H9 (cell line): ENCODE results near the gene AMD1. TPM values are rescaled to one million over a fixed set of nuclear protein-coding genes. Genes with fewer than 3 reads are reported as not detected.

Experiments used
- DNase-seq: peaks from one replicate; pipeline ENCODE4 v3.0.0-alpha.2; 2017
- H2AFZ ChIP-seq: one replicate; pipeline ENCODE4 v1.6.1; 2013; ENCODE audit warnings: mild to moderate bottlenecking, low read length, control low read depth, moderate library complexity
- H2AK5ac ChIP-seq: 2 replicates; pipeline ENCODE4 v1.6.1; 2013; ENCODE audit warnings: low read length, control low read depth, mixed read lengths; ENCODE audit not compliant: insufficient read length
- H2BK120ac ChIP-seq: one replicate; pipeline ENCODE4 v1.6.1; 2013; ENCODE audit warnings: low read depth, mild to moderate bottlenecking, low read length, control low read depth, inconsistent platforms; ENCODE audit not compliant: poor library complexity, severe bottlenecking
- H2BK12ac ChIP-seq: 2 replicates; pipeline ENCODE4 v1.6.1; 2013; ENCODE audit warnings: low read length, control low read depth, mixed read lengths, low read depth; ENCODE audit not compliant: insufficient read length
- H2BK15ac ChIP-seq: 2 replicates; pipeline ENCODE4 v1.6.1; 2013; ENCODE audit warnings: low read depth, low read length, control low read depth
- H2BK20ac ChIP-seq: one replicate; pipeline ENCODE4 v1.6.1; 2013; ENCODE audit warnings: low read depth, mild to moderate bottlenecking, low read length, control low read depth, inconsistent platforms; ENCODE audit not compliant: poor library complexity, severe bottlenecking
- H2BK5ac ChIP-seq: 2 replicates; pipeline ENCODE4 v1.6.1; 2013; ENCODE audit warnings: low read length, control low read depth, mixed read lengths; ENCODE audit not compliant: insufficient read length
- H3K14ac ChIP-seq: 2 replicates; pipeline ENCODE4 v1.6.1; 2013; ENCODE audit warnings: low read length, control low read depth; ENCODE audit not compliant: insufficient read depth
- H3K18ac ChIP-seq: 2 replicates; pipeline ENCODE4 v1.6.1; 2013; ENCODE audit warnings: low read depth, mild to moderate bottlenecking, mixed read lengths, low read length, control low read depth; ENCODE audit not compliant: insufficient read length
- H3K23ac ChIP-seq: 2 replicates; pipeline ENCODE4 v1.6.1; 2013; ENCODE audit warnings: low read length, control low read depth, mixed read lengths, low read depth; ENCODE audit not compliant: insufficient read length
- H3K23me2 ChIP-seq: 2 replicates; pipeline ENCODE4 v1.6.1; 2013; ENCODE audit warnings: low read depth, mild to moderate bottlenecking, mixed read lengths, low read length, control low read depth; ENCODE audit not compliant: insufficient read length, poor library complexity, severe bottlenecking
- H3K27ac ChIP-seq: 2 replicates; pipeline ENCODE4 v1.5.1; 2013; ENCODE audit warnings: low read length, control low read depth, mixed read lengths, low read depth; ENCODE audit not compliant: insufficient read length
- H3K27me3 ChIP-seq: 2 replicates; pipeline ENCODE4 v1.6.1; 2013; ENCODE audit warnings: low read length, control low read depth, inconsistent platforms; ENCODE audit not compliant: insufficient read depth
- H3K4ac ChIP-seq: 2 replicates; pipeline ENCODE4 v1.6.1; 2013; ENCODE audit warnings: low read depth, mild to moderate bottlenecking, control low read depth, inconsistent platforms, low read length, moderate library complexity
- H3K4me1 ChIP-seq: 2 replicates; pipeline ENCODE4 v1.6.1; 2013; ENCODE audit warnings: low read length, control low read depth, inconsistent platforms; ENCODE audit not compliant: insufficient read depth
- H3K4me2 ChIP-seq: 2 replicates; pipeline ENCODE4 v1.6.1; 2013; ENCODE audit warnings: low read length, control low read depth, mixed read lengths; ENCODE audit not compliant: insufficient read length, insufficient read depth
- H3K56ac ChIP-seq: 2 replicates; pipeline ENCODE4 v1.6.1; 2013; ENCODE audit warnings: low read depth, mild to moderate bottlenecking, mixed read lengths, low read length, control low read depth; ENCODE audit not compliant: insufficient read length
- H3K79me1 ChIP-seq: 2 replicates; pipeline ENCODE4 v1.6.1; 2013; ENCODE audit warnings: low read depth, mild to moderate bottlenecking, moderate library complexity, low read length, control low read depth, inconsistent platforms; ENCODE audit not compliant: insufficient read depth, poor library complexity, severe bottlenecking
- H3K79me2 ChIP-seq: 2 replicates; pipeline ENCODE4 v1.6.1; 2013; ENCODE audit warnings: low read length, control low read depth, inconsistent platforms; ENCODE audit not compliant: insufficient read depth
- H3K9ac ChIP-seq: 2 replicates; pipeline ENCODE4 v1.6.1; 2013; ENCODE audit warnings: low read length, control low read depth, mixed read lengths; ENCODE audit not compliant: insufficient read length; ENCODE audit errors: extremely low read depth
- H3K9me3 ChIP-seq: one replicate; pipeline ENCODE4 v1.6.1; 2013; ENCODE audit warnings: low read depth, low read length, inconsistent platforms; ENCODE audit not compliant: control insufficient read depth
- H3T11ph ChIP-seq: one replicate; pipeline ENCODE4 v1.6.1; 2013; ENCODE audit warnings: mild to moderate bottlenecking, low read length, control low read depth, inconsistent platforms
- H4K20me1 ChIP-seq: one replicate; pipeline ENCODE4 v1.6.1; 2013; ENCODE audit not compliant: control insufficient read depth, insufficient read length, insufficient read depth
- H4K5ac ChIP-seq: 2 replicates; pipeline ENCODE4 v1.6.1; 2013; ENCODE audit warnings: low read depth, mild to moderate bottlenecking, mixed read lengths, low read length, control low read depth; ENCODE audit not compliant: insufficient read length
- H4K8ac ChIP-seq: replicated peaks from 2 replicates; pipeline ENCODE4 v1.6.1; 2013; ENCODE audit warnings: low read length, control low read depth, mixed read lengths, low read depth; ENCODE audit not compliant: insufficient read length
- H4K91ac ChIP-seq: 2 replicates; pipeline ENCODE4 v1.6.1; 2013; ENCODE audit warnings: low read depth, mild to moderate bottlenecking, moderate library complexity, mixed read lengths, low read length, control low read depth; ENCODE audit not compliant: insufficient read length
- H3K27ac Mint-ChIP-seq, 3 experiments: 2 replicates in 2 of 3; 3 replicates in 1 of 3; pipeline ENCODE4 v1.8.0; 2020 to 2021; ENCODE audit warnings: mixed read lengths in 3 of 3, mild to moderate bottlenecking in 1 of 3, moderate library complexity in 1 of 3
- H3K27me3 Mint-ChIP-seq: 2 replicates; pipeline ENCODE4 v1.8.0; 2021; ENCODE audit warnings: low read depth, mild to moderate bottlenecking, moderate library complexity, mixed read lengths
- H3K36me3 Mint-ChIP-seq, 3 experiments: 2 replicates in 2 of 3; 3 replicates in 1 of 3; pipeline ENCODE4 v1.8.0; 2020 to 2021; ENCODE audit warnings: low read depth in 3 of 3, mixed read lengths in 3 of 3; ENCODE audit not compliant: insufficient read depth in 1 of 3
- H3K4me1 Mint-ChIP-seq, 2 experiments: 2 replicates each; pipeline ENCODE4 v1.8.0; 2020; ENCODE audit warnings: mixed read lengths in 2 of 2
- H3K4me3 Mint-ChIP-seq, 2 experiments: 2 replicates in 1 of 2; 3 replicates in 1 of 2; pipeline ENCODE4 v1.8.0; 2020 to 2021; ENCODE audit warnings: mild to moderate bottlenecking in 2 of 2, mixed read lengths in 2 of 2, moderate library complexity in 1 of 2
- H3K9me3 Mint-ChIP-seq, 2 experiments: 2 replicates in 1 of 2; 3 replicates in 1 of 2; pipeline ENCODE4 v1.8.0; 2020; ENCODE audit warnings: mild to moderate bottlenecking in 2 of 2, mixed read lengths in 2 of 2, moderate library complexity in 1 of 2
- CTCF ChIP-seq: fragments of 200-600 bp; sonication (generic); conservative IDR thresholded peaks from 3 replicates; pipeline ENCODE4 v1.8.0; 2021; ENCODE audit warnings: antibody characterized with exemption, mild to moderate bottlenecking
- WGBS: extraction: QIAGEN DNeasy Blood & Tissue Kit; methylation state at CpG from one replicate; pipeline ENCODE4 v1.1.7; 2013; ENCODE audit warnings: missing lambda C conversion rate, low lambda C conversion rate, mixed read lengths; ENCODE audit not compliant: insufficient read length; ENCODE audit errors: extremely low coverage; 5-methylcytosine and 5-hydroxymethylcytosine counted together
- total RNA-seq: library from RNA; stranded (reverse); gene quantifications from 2 replicates; pipeline ENCODE4 v1.2.1, GENCODE V29; 2021

AMD1 gene
- total RNA-seq, 1 experiment from 2014 or later, result 162 TPM

- no peak overlapping the region for H3K56ac ChIP-seq
- H3K79me2 ChIP-seq, result no peaks in the 10 kb centered on the region
- H3K18ac ChIP-seq, result no peak overlapping the region
- no peaks in the 10 kb centered on the region for H3K79me1 ChIP-seq
- H2BK120ac ChIP-seq, result no peak overlapping the region
- no peak overlapping the region for H3T11ph ChIP-seq
- no peak overlapping the region for H3K4me3 Mint-ChIP-seq
- H3K23me2 ChIP-seq, result no peaks in the 10 kb centered on the region
- H2BK5ac ChIP-seq, result no peak overlapping the region
- H4K91ac ChIP-seq, result no peak overlapping the region
- no peaks in the 10 kb centered on the region for H3K9me3 ChIP-seq
- H3K27ac ChIP-seq, result no peak overlapping the region
- no peak for TF ChIP-seq CTCF
- no peak overlapping the region for H2AFZ ChIP-seq
- H3K36me3 Mint-ChIP-seq, result no peaks in the 10 kb centered on the region
- no peak overlapping the region for H4K5ac ChIP-seq
- H4K8ac ChIP-seq, result no peak overlapping the region
- WGBS, result no CpG with 5 or more reads among the region's 1 CpG
- H2BK15ac ChIP-seq, result no peak overlapping the region
- no peaks in the 10 kb centered on the region for H3K9me3 Mint-ChIP-seq
- H3K27me3 ChIP-seq, result no peaks in the 10 kb centered on the region
- DNase-seq, result no peak
- H3K4ac ChIP-seq, result no peak overlapping the region
- no peak overlapping the region for H3K23ac ChIP-seq
- H4K20me1 ChIP-seq, result no peaks in the 10 kb centered on the region
- no peak overlapping the region for H3K14ac ChIP-seq
- H3K9ac ChIP-seq, result no peak overlapping the region
- no peak overlapping the region for H3K27ac Mint-ChIP-seq
- no peaks in the 10 kb centered on the region for H3K4me1 Mint-ChIP-seq
- H2BK12ac ChIP-seq, result no peak overlapping the region
- H3K4me1 ChIP-seq, result no peaks in the 10 kb centered on the region
- no peak overlapping the region for H3K4me2 ChIP-seq
- no peaks in the 10 kb centered on the region; the same call in 1 of the 2 replicates for H3K27me3 Mint-ChIP-seq
- no peak overlapping the region for H2AK5ac ChIP-seq
- no peak overlapping the region for H2BK20ac ChIP-seq
Measured at GRCh38 chr6:110944681-110945151, 70.1 kb downstream of the AMD1 start.

Other genes starting within 250 kb of the AMD1 start
- gene CDK19, start 59.3 kb upstream of the AMD1 start, total RNA-seq, result 6.6 and 7.0 TPM in 2 replicates
- 101 and 106 TPM in 2 replicates for gene GTF3C6, start 83.9 kb downstream of the AMD1 start, total RNA-seq
- 77.2 and 78.3 TPM in 2 replicates for gene RPF2, start 107.3 kb downstream of the AMD1 start, total RNA-seq
- 9.3 and 11.4 TPM in 2 replicates for gene SLC16A10, start 212.7 kb downstream of the AMD1 start, total RNA-seq